BE2C (cell line): ENCODE results near the gene P2RX1.

Experiments
- DNase-seq: peaks from one replicate; pipeline ENCODE4 v3.0.0-alpha.2; 2020
- H3K27me3 ChIP-seq: fragments of 250-450 bp; sonication (Bioruptor Pico); 2 replicates; pipeline ENCODE4 v1.5.1; 2020; ENCODE audit warnings: mild to moderate bottlenecking
- H3K36me3 ChIP-seq: fragments of 250-450 bp; sonication (Bioruptor Pico); 2 replicates; pipeline ENCODE4 v1.5.1; 2020; ENCODE audit warnings: mild to moderate bottlenecking
- H3K4me1 ChIP-seq: fragments of 250-450 bp; sonication (Bioruptor Pico); 2 replicates; pipeline ENCODE4 v1.5.1; 2020
- H3K4me3 ChIP-seq: 2 replicates; pipeline ENCODE4 v1.5.1; 2011; ENCODE audit warnings: low read depth, low read length
- H3K9me3 ChIP-seq: fragments of 250-450 bp; sonication (Bioruptor Pico); 2 replicates; pipeline ENCODE4 v1.5.1; 2020
- TF ChIP-seq, protein P1 (sequence below): IDR thresholded peaks from 2 replicates; pipeline ENCODE4 v1.5.1; 2012; ENCODE audit warnings: mild to moderate bottlenecking, low read depth, low read length

P2RX1 gene

GRCh38 chr17:3851461-3852100, 64.7 kb downstream of the P2RX1 start:
- H3K27me3 ChIP-seq = no peaks in the 10 kb centered on the region
- no peak for DNase-seq
- H3K36me3 ChIP-seq = no peaks in the 10 kb centered on the region
- no peaks in the 10 kb centered on the region for H3K4me1 ChIP-seq
- TF ChIP-seq, protein P1, sequence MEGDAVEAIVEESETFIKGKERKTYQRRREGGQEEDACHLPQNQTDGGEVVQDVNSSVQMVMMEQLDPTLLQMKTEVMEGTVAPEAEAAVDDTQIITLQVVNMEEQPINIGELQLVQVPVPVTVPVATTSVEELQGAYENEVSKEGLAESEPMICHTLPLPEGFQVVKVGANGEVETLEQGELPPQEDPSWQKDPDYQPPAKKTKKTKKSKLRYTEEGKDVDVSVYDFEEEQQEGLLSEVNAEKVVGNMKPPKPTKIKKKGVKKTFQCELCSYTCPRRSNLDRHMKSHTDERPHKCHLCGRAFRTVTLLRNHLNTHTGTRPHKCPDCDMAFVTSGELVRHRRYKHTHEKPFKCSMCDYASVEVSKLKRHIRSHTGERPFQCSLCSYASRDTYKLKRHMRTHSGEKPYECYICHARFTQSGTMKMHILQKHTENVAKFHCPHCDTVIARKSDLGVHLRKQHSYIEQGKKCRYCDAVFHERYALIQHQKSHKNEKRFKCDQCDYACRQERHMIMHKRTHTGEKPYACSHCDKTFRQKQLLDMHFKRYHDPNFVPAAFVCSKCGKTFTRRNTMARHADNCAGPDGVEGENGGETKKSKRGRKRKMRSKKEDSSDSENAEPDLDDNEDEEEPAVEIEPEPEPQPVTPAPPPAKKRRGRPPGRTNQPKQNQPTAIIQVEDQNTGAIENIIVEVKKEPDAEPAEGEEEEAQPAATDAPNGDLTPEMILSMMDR = no peak
- no peaks in the 10 kb centered on the region for H3K9me3 ChIP-seq
- H3K4me3 ChIP-seq = no peak overlapping the region

- TF ChIP-seq, protein P1 = no peak
- Histone ChIP-seq H3K4me3 (no peak overlapping the region), H3K36me3 (no peaks in the 10 kb centered on the region), H3K27me3 (no peaks in the 10 kb centered on the region), H3K4me1 (no peaks in the 10 kb centered on the region), H3K9me3 (no peaks in the 10 kb centered on the region)
- DNase-seq = no peak
Observed at GRCh38 chr17:3848229-3848835, 67.9 kb downstream of the P2RX1 start.

DNA sequence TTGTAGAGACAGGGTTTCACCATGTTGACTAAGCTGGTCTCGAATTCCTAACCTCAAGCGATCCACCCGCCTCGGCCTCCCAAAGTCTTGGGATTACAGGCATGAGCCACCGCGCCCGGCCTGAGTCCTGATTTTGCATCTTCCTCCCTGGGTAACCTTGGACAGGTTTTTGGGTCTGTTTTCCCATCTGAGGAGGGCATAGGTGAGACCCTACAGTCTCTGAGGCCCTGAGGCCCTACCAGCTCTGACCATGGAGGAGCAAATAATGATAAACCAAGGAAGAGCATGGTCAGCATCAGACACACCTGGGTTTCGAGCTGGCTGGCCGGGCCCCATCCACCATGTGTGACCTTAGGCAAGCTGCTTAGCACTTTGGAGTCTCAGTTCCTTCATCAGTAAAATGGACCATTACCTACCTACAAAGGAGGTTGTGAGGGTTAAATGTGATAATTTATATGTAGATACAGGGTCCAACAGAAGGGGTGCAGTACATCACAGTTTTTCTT, 69.0 kb downstream of the P2RX1 start:
- H3K36me3 ChIP-seq = no peaks in the 10 kb centered on the region
- no peaks in the 10 kb centered on the region for H3K4me1 ChIP-seq
- H3K27me3 ChIP-seq = no peaks in the 10 kb centered on the region
- no peak overlapping the region for H3K4me3 ChIP-seq
- no peaks in the 10 kb centered on the region for H3K9me3 ChIP-seq
- DNase-seq = no peak
- TF ChIP-seq, protein P1 = no peak
